Ascending aorta (tissue), 2 donors: Measurements from ENCODE around the gene ATOSA. TPM values are rescaled to one million over a fixed set of nuclear protein-coding genes. Genes with fewer than 3 reads are reported as not detected.

ENCODE experiments used
- DNase-seq, 2 donors: peaks; one replicate each; pipeline ENCODE4 v3.0.0-alpha.2; 2019; ENCODE audit warnings: low spot score in 2 of 2
- H3K27ac ChIP-seq, 2 donors: fragments of 200-600 bp; sonication (generic); one replicate each; pipeline ENCODE4 v1.5.1; 2016 to 2017; ENCODE audit warnings: mild to moderate bottlenecking in 1 of 2
- H3K27me3 ChIP-seq: fragments of 200-600 bp; sonication (generic); one replicate; pipeline ENCODE4 v1.5.1; 2017
- H3K36me3 ChIP-seq, 2 donors: fragments of 200-600 bp; sonication (generic); one replicate each; pipeline ENCODE4 v1.5.1; 2016
- H3K4me1 ChIP-seq, 2 donors: fragments of 200-600 bp; sonication (generic); one replicate each; pipeline ENCODE4 v1.5.1; 2016 to 2017; ENCODE audit warnings: mild to moderate bottlenecking in 1 of 2
- H3K4me3 ChIP-seq, 2 donors: fragments of 200-600 bp; sonication (generic); one replicate each; pipeline ENCODE4 v1.5.1; 2016 to 2017; ENCODE audit warnings: mild to moderate bottlenecking in 1 of 2
- H3K9me3 ChIP-seq, 2 donors: fragments of 200-600 bp; sonication (generic); one replicate each; pipeline ENCODE4 v1.5.1; 2016
- CTCF ChIP-seq, 3 experiments: fragments of 200-600 bp in 2 of 3; fragments of 450-650 bp in 1 of 3; sonication (generic) in 2 of 3; IDR thresholded peaks; one replicate each; pipeline ENCODE4 v1.5.1; 2016 to 2019; ENCODE audit warnings: antibody characterized with exemption in 3 of 3, mild to moderate bottlenecking in 1 of 3, moderate library complexity in 1 of 3
- intact Hi-C: fragments of 100-400 bp; cut with DNase I; formaldehyde crosslinking; loops from one replicate; pipeline ENCODE4 v1.15.1; 2023
- total RNA-seq: library from RNA; depleted of rRNA; stranded (reverse); fragments of >200 nt; gene quantifications from one replicate; pipeline ENCODE4 v1.1.0, GENCODE V29; 2016

ATOSA gene
- total RNA-seq, 1 donor from 2014 or later, result 29.9 TPM

DNA sequence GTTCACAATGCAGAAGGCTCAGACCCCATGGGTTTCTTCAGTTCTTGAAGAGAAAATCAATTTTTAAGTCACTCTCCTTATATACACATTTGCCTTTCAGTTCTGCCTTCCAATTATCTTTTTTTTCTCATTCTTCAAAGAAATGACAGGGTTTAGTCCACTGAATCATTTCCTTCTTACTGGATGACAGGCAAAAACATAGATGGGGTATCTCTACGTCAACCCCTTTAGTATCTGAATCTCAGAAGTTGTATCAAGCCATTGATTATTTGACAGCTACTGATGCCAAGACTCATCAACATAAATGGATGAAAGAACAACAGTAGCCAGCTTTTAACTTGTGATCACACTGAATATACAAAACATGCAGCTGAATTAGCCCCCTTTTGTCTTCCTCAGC lies 6.5 kb downstream of the ATOSA start:
- TF ChIP-seq CTCF (IDR thresholded peaks at IDR 0.05), result no peak
- Histone ChIP-seq H3K27ac (no peak overlapping the region), H3K36me3 (peaks cover 25 to 54% of the 10 kb centered on the region in 2 donors), H3K9me3 (no peaks in the 10 kb centered on the region), H3K27me3 (no peaks in the 10 kb centered on the region), H3K4me1 (peaks cover 4 to 18% of the 10 kb centered on the region in 2 donors), H3K4me3 (no peak overlapping the region)
- DNase-seq, result no peak
- intact Hi-C loops, result no loop called here

- peaks cover 27 to 62% of the 10 kb centered on the region in 2 donors for H3K36me3 ChIP-seq
- H3K4me1 ChIP-seq, result peaks cover 0 to 8% of the 10 kb centered on the region in 2 donors
- TF ChIP-seq CTCF (IDR thresholded peaks at IDR 0.05), result no peak
These were observed 9.1 kb downstream of the ATOSA start for GRCh38 chr15:52670087-52670486.

GRCh38 chr15:52668133-52668532 lies 11.1 kb downstream of the ATOSA start:
- intact Hi-C loops, result no loop called here
- peaks cover 31 to 48% of the 10 kb centered on the region in 2 donors for H3K36me3 ChIP-seq
- no peak overlapping the region for H3K4me3 ChIP-seq
- no peaks in the 10 kb centered on the region for H3K27me3 ChIP-seq
- no peaks in the 10 kb centered on the region for H3K9me3 ChIP-seq
- no peak for DNase-seq
- no peak overlapping the region for H3K27ac ChIP-seq
- H3K4me1 ChIP-seq, result no peaks in the 10 kb centered on the region
- no peak for TF ChIP-seq CTCF (IDR thresholded peaks at IDR 0.05)

More at GRCh38 chr15:52670087-52670486, 9.1 kb downstream of the ATOSA start:
- H3K27me3 ChIP-seq, result no peaks in the 10 kb centered on the region
- no peak overlapping the region for H3K4me3 ChIP-seq
- H3K9me3 ChIP-seq, result no peaks in the 10 kb centered on the region
- intact Hi-C loops, result no loop called here
- H3K27ac ChIP-seq, result no peak overlapping the region
- no peak for DNase-seq

- no peaks in the 10 kb centered on the region for H3K27me3 ChIP-seq
- H3K4me1 ChIP-seq, result no peaks in the 10 kb centered on the region
- no peak for TF ChIP-seq CTCF (IDR thresholded peaks at IDR 0.05)
- no peak overlapping the region for H3K4me3 ChIP-seq
- no peaks in the 10 kb centered on the region for H3K9me3 ChIP-seq
- no peak for DNase-seq
- peaks cover 27 to 43% of the 10 kb centered on the region in 2 donors for H3K36me3 ChIP-seq
- intact Hi-C loops, result no loop called here
- H3K27ac ChIP-seq, result no peak overlapping the region
These were observed 11.6 kb downstream of the ATOSA start for GRCh38 chr15:52667597-52667996.

GRCh38 chr15:52663536-52664294 lies 15.5 kb downstream of the ATOSA start:
- Histone ChIP-seq H3K4me3 (no peak overlapping the region), H3K9me3 (no peaks in the 10 kb centered on the region), H3K4me1 (peaks cover 0 to 3% of the 10 kb centered on the region in 2 donors), H3K36me3 (peaks cover 23 to 26% of the 10 kb centered on the region in 2 donors), H3K27ac (no peak overlapping the region), H3K27me3 (no peaks in the 10 kb centered on the region)
- no peak for DNase-seq
- intact Hi-C loops, result no loop called here
- TF ChIP-seq CTCF (IDR thresholded peaks at IDR 0.05), result no peak
